Measurements from ENCODE around the gene DUOX2.
A peak's percentile ranks its signal among the peaks of the same experiment; 100 is the strongest.

The DUOX2 gene

DNA sequence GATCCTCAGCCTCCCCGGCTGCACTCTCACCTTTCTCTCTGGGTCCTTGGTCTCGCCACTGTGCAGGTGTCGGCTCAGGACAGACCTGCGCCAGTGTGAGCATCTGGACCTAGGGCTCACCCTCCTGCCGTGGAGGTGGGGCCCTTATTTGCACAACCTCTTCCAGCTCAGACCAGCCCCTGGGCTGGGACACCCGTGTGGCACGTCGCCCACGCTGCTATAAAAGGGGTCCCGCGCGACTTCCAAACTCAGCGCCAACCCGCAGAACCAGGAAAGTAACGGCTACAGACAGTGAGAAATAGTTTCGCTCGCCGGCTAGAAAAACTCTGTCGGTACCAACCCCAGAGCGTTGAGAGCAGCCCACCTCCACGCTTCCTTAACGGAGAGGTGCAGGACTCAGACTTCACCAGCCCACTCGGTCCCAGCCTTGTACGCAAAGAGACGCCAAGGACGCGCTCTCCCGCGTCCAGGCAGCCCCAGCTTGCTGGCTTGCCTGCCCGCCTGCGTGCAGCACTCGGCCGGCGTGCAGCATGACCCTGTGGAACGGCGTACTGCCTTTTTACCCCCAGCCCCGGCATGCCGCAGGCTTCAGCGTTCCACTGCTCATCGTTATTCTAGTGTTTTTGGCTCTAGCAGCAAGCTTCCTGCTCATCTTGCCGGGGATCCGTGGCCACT lies at the start of gene DUOX2, which contains the start of gene DUOXA2:
DUOX2 (minus strand) TSS at position 97 of the 675 bp plus-strand sequence. CDS start 761 bp downstream, outside the sequence.
DUOXA2 (plus strand) TSS at position 251 of the 675 bp plus-strand sequence; CDS start at position 531, 280 bp downstream.
- no peak for DNase-seq

DNA sequence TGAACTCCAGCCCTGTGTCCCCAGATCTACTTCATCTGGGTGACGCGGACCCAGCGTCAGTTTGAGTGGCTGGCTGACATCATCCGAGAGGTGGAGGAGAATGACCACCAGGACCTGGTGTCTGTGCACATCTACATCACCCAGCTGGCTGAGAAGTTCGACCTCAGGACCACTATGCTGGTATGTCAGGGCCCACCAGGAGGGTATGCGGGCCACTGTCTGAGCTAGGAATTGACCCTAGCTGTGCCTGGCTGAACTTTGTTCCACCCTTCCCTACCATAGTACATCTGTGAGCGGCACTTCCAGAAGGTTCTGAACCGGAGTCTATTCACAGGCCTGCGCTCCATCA lies 49.5 kb upstream of the DUOX2 start:
- no peak for DNase-seq

DNA sequence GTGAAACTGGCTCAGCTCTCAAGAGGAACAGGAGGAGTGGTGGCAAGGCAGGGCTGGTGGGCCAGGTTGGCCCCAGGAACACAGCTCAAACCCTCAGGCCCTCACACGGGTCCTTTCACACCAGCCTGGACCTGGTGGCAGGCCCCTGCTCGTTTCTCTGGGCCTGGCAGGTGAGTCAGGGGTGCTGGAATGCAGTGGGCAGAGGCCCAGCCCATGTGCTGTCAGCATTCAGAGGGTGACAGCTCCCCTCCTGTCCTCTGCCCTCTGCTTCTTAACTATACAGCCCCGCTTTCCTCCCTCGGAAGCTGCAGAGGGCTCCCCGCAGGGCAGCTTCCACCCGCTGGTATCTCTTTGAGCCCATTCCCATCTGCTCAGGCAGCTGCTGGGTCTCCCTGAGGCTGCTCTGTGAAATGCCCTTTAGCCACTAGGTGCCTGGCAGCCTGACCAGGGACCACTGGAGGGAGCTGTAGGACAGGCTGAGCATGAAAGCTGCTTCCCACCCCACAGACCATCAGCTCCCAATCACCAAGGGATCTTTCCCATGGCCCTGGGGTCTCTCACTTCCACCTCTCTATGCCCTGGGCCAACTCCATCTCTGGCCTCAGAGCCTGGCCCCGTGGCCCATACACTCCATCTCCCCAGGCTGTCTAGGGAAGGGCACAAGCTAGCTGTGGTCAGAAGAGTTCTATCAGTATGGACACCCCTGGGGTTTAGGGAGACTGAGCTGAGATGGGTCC lies 49.0 kb upstream of the DUOX2 start:
- peak; percentile 68 to 76 for DNase-seq

DNA sequence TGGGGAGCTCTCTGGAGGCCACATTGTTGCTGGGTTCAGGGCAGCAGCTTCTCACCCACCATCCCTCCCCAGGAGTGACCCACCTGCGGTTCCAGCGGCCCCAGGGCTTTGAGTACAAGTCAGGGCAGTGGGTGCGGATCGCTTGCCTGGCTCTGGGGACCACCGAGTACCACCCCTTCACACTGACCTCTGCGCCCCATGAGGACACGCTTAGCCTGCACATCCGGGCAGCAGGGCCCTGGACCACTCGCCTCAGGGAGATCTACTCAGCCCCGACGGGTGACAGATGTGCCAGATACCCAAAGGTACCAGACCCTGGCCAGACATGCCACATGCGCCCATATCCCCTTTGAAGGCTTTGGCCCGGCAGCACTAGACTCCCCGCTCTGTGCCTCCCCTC lies 47.7 kb upstream of the DUOX2 start:
- no peak for DNase-seq

DNA sequence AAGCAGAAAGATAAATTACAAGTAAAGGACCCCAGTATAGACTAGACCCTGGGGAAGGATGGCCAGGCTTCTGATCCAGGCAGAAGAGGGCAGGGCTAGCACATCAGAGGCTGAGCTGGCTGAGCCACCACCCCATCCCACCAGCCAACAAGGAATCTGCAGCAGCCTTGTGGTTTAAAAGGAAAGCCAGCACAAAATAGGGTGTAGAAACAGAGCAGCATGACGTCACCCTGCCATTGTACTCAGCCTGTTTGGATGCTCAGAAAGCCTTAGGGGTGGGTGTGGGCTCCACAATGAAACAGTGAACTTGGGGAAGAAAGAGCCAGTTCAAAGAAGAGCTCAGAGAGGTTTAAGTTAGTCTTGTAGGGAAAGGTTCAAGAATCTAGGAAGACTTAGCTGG lies 44.0 kb upstream of the DUOX2 start:
- no peak for DNase-seq

DNA sequence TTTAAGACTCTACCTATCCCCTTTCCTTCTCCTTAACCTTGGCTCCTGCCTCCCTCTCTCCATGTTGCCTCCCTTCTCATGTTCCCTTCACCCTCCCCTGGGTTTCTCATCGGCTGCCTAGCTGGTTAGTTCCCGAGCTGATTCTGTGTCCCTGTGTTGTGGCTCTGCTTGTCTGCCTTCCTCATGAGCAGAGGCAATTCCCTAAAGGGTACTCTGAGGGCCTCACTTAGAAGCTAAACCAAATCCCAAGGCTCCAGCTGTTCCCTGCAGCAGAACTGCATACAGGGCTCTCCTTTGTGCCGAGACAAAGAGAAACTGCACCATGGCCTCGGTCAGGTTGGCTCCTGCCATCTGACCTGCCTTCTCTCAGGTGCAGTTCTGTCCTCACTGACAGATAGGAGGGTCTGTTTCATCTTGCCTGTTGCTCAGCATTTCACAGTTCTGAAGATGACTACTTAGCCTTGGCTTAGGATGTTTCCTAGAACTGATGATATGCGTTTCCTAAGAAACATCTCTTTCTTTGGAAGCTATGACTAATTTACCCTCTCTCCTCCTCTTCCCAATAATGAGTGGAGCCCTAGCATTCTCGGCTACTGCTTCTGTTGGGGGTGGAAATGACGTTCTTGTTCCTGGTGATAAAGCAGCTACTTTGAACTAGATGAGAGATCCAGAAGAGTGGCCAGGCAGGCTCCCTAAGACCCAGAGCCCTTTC lies 42.9 kb upstream of the DUOX2 start:
- DNase-seq: no peak

DNA sequence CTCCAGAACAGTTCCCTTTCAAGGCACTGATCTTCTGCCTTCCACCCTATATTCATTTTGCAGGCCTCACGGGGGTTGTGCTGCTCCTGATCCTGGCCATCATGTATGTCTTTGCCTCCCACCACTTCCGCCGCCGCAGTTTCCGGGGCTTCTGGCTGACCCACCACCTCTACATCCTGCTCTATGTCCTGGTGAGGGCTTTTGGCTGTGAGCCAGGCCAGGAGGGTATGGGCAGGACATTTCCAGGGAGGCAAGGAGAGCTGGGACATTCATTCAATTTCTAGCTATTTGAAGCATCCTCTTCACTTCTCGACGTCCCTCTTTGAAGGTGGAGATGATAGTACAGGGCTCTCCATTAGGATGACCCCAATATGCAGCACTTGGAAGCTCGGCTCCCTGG lies 41.8 kb upstream of the DUOX2 start:
- no peak for DNase-seq

DNA sequence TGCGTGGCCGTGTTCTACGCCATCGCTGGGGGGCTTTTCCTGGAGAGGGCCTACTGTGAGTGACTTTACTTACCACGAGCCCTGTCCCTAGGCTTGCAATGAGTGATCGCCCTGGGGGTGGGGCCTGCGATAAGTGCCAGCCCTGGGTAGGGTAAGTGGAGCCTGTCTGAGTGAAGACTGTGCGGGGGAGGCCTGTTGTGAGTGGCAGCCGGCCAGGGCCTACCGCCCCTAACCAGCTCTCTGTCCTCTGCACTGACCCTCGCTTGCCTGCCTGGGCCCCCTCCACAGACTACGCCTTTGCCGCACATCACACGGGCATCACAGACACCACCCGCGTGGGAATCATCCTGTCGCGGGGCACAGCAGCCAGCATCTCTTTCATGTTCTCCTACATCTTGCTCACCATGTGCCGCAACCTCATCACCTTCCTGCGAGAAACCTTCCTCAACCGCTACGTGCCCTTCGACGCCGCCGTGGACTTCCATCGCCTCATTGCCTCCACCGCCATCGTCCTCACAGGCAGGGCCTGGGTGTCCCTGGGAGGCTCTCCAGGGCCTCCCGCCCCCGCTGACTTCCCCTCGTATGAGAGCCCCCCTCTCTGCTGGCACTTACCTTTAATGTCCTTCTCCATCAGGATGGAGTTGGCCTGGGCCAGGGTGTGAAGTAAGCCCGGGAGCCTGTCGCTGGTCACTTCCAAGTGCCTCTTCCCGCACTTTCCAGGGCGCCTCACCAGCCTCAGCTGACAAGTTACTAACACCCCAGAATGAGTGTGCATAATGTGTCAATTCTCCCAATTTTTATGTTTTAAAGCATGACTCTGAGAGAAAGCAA lies 38.2 kb upstream of the DUOX2 start:
- DNase-seq: no peak

DNA sequence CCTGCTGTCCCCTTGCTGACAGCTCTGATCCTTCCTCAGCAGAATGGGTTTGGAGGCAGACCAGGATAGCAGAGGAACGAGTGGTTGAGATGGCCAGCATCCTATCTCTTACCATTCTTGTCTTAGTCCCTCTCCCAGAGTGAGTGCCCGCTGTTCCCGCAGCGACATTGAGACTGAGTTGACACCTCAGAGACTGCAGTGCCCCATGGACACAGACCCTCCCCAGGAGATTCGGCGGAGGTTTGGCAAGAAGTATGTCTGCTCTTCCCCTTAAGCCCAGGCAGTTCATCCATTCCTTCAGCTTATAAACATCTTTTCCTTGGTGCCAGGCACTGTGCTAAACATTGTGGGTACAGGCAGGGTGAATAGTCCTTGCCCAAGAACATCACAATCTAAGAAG lies 37.0 kb upstream of the DUOX2 start:
- no peak for DNase-seq

DNA sequence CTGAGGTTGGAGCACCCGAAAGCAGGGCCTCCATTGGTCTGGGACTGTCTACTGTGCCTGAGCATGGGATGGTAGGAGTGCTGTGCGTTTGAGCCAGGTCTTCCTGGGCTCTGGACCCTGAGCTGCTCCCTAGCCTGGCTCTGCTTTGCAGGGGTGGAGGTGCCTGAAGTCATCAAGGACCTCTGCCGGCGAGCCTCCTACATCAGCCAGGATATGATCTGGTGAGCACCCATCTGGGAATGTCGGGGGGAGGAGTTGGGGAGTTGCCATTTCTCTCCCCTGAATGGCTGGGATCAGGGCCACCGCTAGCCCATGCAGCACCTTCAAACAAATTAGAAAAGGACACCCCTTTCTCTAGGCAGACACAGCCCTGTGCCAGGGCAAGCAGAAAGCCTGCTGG lies 36.5 kb upstream of the DUOX2 start:
- no peak for DNase-seq

DNA sequence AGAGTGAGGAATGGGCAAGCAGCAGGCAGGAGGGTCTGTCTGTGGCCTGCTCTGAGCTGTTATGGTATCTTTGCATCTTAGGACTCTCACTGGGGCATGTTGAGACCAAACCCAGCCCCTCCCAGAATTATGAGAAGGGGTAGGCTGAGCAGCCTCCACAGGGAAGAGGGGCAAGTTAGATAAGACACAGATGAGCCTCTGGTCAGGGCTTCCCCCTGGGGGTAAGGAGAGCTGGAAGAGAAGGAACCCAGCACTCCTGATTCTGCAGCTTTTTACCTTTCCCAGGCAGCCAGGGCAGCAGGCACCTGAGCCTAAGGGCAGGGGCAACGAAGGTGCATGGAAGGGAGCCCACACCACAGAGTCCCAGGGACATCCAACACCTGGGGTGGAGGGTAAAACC lies 35.1 kb upstream of the DUOX2 start:
- DNase-seq: no peak

DNA sequence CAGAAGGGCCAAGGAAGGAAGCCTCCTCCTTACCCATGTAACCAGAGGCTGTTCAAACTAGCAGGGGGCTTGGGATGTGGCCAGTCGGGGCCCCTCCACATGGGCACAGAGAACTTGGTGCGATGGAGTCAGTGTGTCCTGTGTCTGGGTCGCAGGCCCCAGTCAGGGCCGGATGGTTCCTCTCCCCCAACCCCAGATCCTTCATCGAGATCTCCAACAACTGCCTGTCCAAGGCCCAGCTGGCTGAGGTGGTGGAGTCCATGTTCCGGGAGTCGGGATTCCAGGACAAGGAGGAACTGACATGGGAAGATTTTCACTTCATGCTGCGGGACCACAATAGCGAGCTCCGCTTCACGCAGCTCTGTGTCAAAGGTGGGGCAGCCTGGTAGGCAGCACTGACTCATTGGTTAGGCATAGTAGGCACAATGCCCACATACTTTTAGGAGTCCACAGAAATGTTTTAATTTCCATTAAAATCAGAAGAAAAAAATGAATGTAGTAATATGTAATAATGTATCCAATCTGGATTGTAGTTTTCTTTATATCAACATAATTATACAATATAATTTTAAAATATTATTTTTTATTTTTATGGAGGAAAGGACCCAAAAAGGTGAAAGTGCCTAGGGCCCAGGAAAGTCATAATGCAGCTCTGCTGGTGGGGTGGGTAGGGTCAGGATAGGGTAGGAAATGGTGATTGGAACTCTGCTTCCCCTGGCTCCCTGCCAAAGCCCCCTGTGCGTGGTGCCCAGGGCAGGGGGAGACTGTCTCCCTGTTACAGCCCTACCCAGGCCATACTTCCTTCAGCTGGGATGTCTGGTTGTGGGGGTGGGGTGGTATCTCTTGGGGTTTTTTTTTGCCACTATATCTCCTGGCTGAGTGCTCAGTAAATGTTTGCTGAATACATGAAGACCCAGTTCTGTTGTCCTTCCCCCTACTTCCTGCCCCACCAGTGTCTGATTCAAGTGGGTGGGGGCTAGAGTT lies 34.4 kb upstream of the DUOX2 start:
- no peak for DNase-seq

DNA sequence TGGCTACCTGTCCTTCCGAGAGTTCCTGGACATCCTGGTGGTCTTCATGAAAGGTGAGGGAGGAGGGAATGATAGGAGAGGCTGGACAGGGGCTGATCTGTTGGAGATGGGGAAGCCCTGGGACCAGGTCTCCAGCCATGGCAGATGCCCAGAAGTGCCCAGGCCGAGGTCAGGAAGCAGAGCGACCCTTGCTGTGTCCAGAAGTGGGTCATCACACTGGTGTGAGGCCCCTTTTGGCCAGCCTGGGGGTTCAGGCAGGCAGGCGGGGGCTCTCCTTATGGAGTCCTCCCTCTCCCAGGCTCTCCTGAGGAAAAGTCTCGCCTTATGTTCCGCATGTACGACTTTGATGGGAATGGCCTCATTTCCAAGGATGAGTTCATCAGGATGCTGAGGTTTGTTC lies 33.6 kb upstream of the DUOX2 start:
- no peak for DNase-seq

DNA sequence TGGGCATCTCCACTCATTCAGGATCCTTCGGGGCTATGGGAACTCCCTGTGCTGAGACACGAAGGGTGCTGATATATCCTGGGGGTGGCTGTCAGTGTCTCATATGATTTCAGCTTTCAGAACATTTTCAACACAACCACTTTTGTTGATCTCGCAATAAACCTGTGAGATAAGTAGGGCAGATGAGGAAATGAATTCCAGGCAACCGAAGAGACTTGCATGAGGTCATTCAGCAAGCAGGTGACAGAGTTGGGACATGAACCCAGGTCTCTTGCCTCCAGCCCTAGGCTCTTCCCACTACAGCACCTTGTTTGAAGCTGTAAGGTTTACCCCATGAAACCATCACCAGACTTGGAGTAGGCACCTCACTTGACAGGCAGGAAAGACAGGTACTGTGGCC lies 32.4 kb upstream of the DUOX2 start:
- no peak for DNase-seq

DNA sequence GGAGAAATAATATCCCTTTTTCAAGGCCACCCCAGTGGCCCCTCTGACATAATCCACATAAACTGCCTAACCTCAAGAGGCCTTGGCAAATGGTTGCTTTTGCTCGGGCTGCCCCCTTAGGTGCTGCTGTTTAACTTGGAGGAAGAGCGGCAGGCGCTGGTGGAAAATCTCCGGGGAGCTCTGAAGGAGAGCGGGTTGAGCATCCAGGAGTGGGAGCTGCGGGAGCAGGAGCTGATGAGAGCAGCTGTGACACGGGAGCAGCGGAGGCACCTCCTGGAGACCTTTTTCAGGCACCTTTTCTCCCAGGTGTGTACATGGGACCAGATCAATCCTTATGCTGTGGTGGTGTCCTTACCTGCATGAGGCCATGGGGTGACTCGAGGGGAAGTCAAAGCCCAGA lies 30.8 kb upstream of the DUOX2 start:
- no peak for DNase-seq

DNA sequence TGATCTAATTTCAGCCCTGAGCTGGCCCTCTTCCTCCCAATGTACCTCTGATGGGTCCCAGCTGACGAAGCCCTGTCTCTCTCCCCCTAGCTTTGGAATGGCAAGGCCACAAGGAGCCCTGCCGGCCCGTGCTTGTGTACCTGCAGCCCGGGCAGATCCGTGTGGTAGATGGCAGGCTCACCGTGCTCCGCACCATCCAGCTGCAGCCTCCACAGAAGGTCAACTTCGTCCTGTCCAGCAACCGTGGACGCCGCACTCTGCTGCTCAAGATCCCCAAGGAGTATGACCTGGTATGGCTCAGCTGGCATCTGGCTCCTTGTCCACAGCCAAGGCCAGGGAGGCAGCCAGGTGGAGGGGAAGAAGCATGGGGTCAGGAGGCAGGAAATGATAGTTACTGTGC lies 30.0 kb upstream of the DUOX2 start:
- DNase-seq: no peak

DNA sequence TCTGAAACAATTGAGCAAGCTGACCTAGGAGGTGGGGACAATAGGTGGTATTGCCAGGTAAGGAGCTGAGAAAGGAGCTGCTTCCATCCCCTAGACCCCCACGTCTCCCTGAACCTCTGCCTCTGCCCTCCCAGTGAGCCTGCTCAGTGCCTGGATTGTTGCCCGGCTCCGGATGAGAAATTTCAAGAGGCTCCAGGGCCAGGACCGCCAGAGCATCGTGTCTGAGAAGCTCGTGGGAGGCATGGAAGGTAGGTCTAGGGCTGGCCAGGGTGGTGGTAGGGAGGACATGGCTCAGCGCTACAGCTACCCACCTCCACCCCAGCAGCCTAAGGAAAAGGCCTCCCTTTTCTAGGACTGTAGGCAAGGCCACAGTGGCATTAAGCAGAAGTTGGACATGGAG lies 29.1 kb upstream of the DUOX2 start:
- no peak for DNase-seq

DNA sequence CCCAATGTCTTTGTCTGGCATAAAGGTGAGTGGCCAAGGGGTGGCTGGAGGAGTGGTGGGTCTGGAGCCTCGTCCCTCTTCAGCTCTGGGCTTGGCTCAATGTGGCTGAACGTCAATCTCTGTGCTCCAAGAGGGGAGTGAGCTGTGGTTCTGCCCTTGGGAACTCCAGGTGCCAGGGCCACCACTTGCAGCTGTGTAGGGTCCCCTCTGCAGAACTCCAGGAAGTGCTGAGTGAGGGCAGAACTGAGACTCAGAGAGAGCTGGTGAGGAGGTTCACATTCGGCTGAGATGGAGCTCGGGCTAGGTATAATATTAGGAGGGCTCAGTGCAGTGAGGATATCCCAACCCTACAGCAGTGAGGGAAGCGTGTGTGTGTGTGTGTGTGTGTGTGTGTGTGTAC lies 27.4 kb upstream of the DUOX2 start:
- DNase-seq: no peak

DNA sequence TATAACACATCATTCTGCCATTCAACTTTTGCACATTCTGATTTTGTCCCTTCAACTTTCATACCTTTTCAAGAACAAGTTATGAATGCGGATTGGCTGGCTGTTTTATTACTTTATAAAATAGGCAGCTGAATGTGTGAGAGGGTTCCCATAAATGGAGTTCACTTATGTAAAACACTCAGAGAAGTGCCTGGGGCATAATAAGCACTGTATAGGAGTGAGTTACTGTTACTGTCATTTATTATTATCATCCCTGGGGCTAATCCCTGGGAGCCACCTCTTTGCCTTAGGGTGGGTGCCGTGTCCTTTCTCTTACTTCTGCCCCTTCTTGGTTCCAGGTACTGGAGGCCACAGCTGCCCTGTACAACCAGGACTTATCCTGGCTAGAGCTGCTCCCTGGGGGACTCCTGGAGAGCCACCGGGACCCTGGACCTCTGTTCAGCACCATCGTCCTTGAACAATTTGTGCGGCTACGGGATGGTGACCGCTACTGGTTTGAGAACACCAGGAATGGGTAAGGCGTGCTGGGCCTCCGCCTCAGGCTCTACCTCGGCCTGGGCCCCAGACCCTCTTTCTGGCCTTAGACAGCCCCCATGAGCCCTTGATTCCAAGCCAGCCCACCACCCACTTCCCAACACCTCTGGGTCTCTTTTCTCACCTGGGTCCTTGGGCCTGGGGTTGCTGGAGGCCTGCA lies 26.7 kb upstream of the DUOX2 start:
- DNase-seq: no peak

DNA sequence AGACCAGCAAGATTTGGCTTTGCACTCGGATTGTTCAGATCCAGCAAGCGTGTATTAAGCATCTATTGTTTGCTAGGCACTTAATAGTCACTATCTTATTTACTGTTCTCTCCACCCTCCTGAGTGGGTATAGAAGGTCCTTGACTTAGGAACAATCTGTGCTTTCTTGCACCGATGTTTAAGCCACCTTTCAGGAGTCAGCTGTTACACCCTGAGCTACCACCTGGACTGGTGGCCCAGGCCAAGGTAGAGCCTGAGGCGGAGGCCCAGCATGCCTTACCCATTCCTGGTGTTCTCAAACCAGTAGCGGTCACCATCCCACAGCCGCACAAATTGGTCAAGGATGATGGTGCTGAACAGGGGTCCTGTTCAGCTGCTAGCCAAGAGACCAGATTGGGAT lies 25.8 kb upstream of the DUOX2 start:
- DNase-seq: no peak

All from NCI-H446 (cell line).